PFSK-1 (cell line): ENCODE data around the gene RUNDC3A.

Experiments
- FOXP2 ChIP-seq: optimal IDR thresholded peaks from 2 replicates; pipeline ENCODE3; 2011; ENCODE audit warnings: borderline replicate concordance, control low read depth, inconsistent platforms; ENCODE audit not compliant: insufficient read depth; ENCODE audit errors: extremely low read length, extremely low read depth
- POLR2AphosphoS5 ChIP-seq: IDR thresholded peaks from 2 replicates; pipeline ENCODE4 v1.6.1; 2012; ENCODE audit warnings: low read depth, mild to moderate bottlenecking, control low read depth, low read length, moderate library complexity
- REST ChIP-seq, 2 experiments: IDR thresholded peaks; 2 replicates each; pipeline versions ENCODE4 v1.6.1 to v1.8.0; 2011 to 2012; ENCODE audit warnings: low read depth in 2 of 2, low read length in 2 of 2, control low read depth in 1 of 2, inconsistent platforms in 1 of 2, mild to moderate bottlenecking in 1 of 2, moderate library complexity in 1 of 2; ENCODE audit not compliant: insufficient read depth in 1 of 2
- SIN3A ChIP-seq: IDR thresholded peaks from 2 replicates; pipeline ENCODE4 v1.6.1; 2012; ENCODE audit warnings: mild to moderate bottlenecking, low read length, moderate library complexity, borderline replicate concordance; ENCODE audit not compliant: insufficient read depth
- TAF1 ChIP-seq: IDR thresholded peaks from 2 replicates; pipeline ENCODE4 v1.6.1; 2012; ENCODE audit warnings: low read length, control low read depth, borderline replicate concordance; ENCODE audit not compliant: insufficient read depth

Gene RUNDC3A

GRCh38 chr17:44273607-44274006, 34.8 kb upstream of the RUNDC3A start:
- TF ChIP-seq SIN3A: no peak
- TF ChIP-seq FOXP2: no peak
- TF ChIP-seq POLR2AphosphoS5: no peak
- no peak for TF ChIP-seq REST (IDR thresholded peaks at IDR 0.05; ENCODE audit: insufficient read depth in 1 of 2, low read depth in 2 of 2, low read length in 2 of 2)
- no peak for TF ChIP-seq TAF1

GRCh38 chr17:44277976-44278375, 30.4 kb upstream of the RUNDC3A start:
- TF ChIP-seq REST (IDR thresholded peaks at IDR 0.05; ENCODE audit: insufficient read depth in 1 of 2, low read depth in 2 of 2, low read length in 2 of 2) (no peak), SIN3A (no peak), TAF1 (no peak), POLR2AphosphoS5 (no peak), FOXP2 (no peak)

DNA sequence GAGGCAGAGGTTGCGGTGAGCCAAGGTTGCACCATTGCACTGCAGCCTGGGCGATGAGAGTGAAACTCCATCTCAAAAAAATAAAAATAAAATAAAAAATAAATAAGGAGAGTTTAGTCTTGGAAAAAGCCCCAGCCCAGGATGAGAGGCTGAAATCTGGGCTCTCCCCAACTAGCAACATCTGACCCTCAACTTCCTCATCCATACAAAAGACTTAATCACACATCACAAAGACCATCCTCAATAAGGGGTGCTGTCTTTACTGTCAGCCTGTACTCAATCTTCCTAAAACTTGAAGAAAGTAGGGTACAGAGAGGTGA, 29.1 kb upstream of the RUNDC3A start:
- no peak for TF ChIP-seq TAF1
- TF ChIP-seq FOXP2: no peak
- TF ChIP-seq REST (IDR thresholded peaks at IDR 0.05; ENCODE audit: insufficient read depth in 1 of 2, low read depth in 2 of 2, low read length in 2 of 2): no peak
- no peak for TF ChIP-seq SIN3A
- no peak for TF ChIP-seq POLR2AphosphoS5

GRCh38 chr17:44279666-44280391, 28.6 kb upstream of the RUNDC3A start:
- TF ChIP-seq SIN3A: 0 out of 2 replicates have a peak, but pooled peaks have one; percentile 62
- peak; percentile 62 for TF ChIP-seq POLR2AphosphoS5
- peak in 1 of 2 experiments; percentile 59; a peak in 2 of 4 replicates for TF ChIP-seq REST (IDR thresholded peaks at IDR 0.05; ENCODE audit: insufficient read depth in 1 of 2, low read depth in 2 of 2, low read length in 2 of 2)
- no peak for TF ChIP-seq TAF1
- peak; percentile 85 for TF ChIP-seq FOXP2
